Stimulated activated CD4-positive, alpha-beta T cell treated with anti-CD3 and anti-CD28 coated beads, TNF-alpha, amount 100 ng/mL, for 48 hours (primary cell): ENCODE data around the gene LHCGR.
"Not testable (repeated sequence)": the region's sequence is repeated elsewhere in the genome, so short reads cannot be mapped to it uniquely, and the experiment has no call there.

Experiments
- DNase-seq, 3 donors: peaks; one replicate each; pipeline ENCODE4 v3.0.0-alpha.2; 2020; ENCODE audit warnings: low read depth in 3 of 3

Gene LHCGR

GRCh38 chr2:48709096-48710034, 46.2 kb downstream of the LHCGR start:
- DNase-seq, result no peak

- no peak for DNase-seq
These were observed 48.1 kb downstream of the LHCGR start for GRCh38 chr2:48707466-48707865.

- not testable (repeated sequence) for DNase-seq
These were observed 51.9 kb downstream of the LHCGR start for GRCh38 chr2:48703621-48704020.

- no peak for DNase-seq
These were observed 56.1 kb downstream of the LHCGR start for GRCh38 chr2:48699348-48699930.

- no peak for DNase-seq
These were observed 58.6 kb downstream of the LHCGR start for GRCh38 chr2:48696881-48697280.

GRCh38 chr2:48695991-48696390, 59.5 kb downstream of the LHCGR start:
- DNase-seq, result no peak

- no peak for DNase-seq
These were observed 61.4 kb downstream of the LHCGR start for GRCh38 chr2:48694149-48694548.

- no peak for DNase-seq
These were observed 61.9 kb downstream of the LHCGR start for GRCh38 chr2:48693645-48694044.

- DNase-seq, result no peak
These were observed 62.5 kb downstream of the LHCGR start for GRCh38 chr2:48693066-48693465.

- DNase-seq, result no peak
These were observed 63.4 kb downstream of the LHCGR start for GRCh38 chr2:48691935-48692691.

- DNase-seq, result no peak
These were observed 70.4 kb downstream of the LHCGR start for GRCh38 chr2:48685126-48685525.

- no peak for DNase-seq
These were observed 78.1 kb downstream of the LHCGR start for GRCh38 chr2:48677450-48677849.

GRCh38 chr2:48674933-48675332, 80.6 kb downstream of the LHCGR start:
- no peak for DNase-seq

GRCh38 chr2:48673581-48673980, 81.9 kb downstream of the LHCGR start:
- no peak for DNase-seq

- DNase-seq, result no peak
These were observed 86.5 kb downstream of the LHCGR start for GRCh38 chr2:48668992-48669391.

- DNase-seq, result no peak
These were observed 104.2 kb downstream of the LHCGR start for GRCh38 chr2:48651158-48651790.

- DNase-seq, result no peak
These were observed 117.3 kb downstream of the LHCGR start for GRCh38 chr2:48638261-48638660.
